AG08396 (cell line): Measurements from ENCODE around the gene PIGM.

Experiments
- DNase-seq: peaks from one replicate; pipeline ENCODE4 v3.0.0; 2012; ENCODE audit warnings: low spot score, mixed read lengths

The PIGM gene

GRCh38 chr1:160022330-160023310, 9.2 kb downstream of the PIGM start:
- DNase-seq = no peak

- no peak for DNase-seq
These were observed 10.3 kb downstream of the PIGM start for GRCh38 chr1:160021376-160022074.

- no peak for DNase-seq
These were observed 11.6 kb downstream of the PIGM start for GRCh38 chr1:160020196-160020595.

GRCh38 chr1:160018900-160019299, 12.9 kb downstream of the PIGM start:
- DNase-seq = peak; percentile 46

GRCh38 chr1:160018347-160018746, 13.4 kb downstream of the PIGM start:
- no peak for DNase-seq

GRCh38 chr1:160017592-160017991, 14.2 kb downstream of the PIGM start:
- no peak for DNase-seq

- DNase-seq = no peak
These were observed 20.0 kb downstream of the PIGM start for GRCh38 chr1:160011781-160012180.

GRCh38 chr1:160009801-160010200, 22.0 kb downstream of the PIGM start:
- no peak for DNase-seq

GRCh38 chr1:160009081-160009480, 22.7 kb downstream of the PIGM start:
- DNase-seq = no peak

GRCh38 chr1:160007577-160008200, 24.1 kb downstream of the PIGM start:
- DNase-seq = no peak

- DNase-seq = peak; percentile 71
These were observed 25.4 kb downstream of the PIGM start for GRCh38 chr1:160006312-160006940.

GRCh38 chr1:160005070-160005469, 26.7 kb downstream of the PIGM start:
- no peak for DNase-seq

GRCh38 chr1:160004425-160004824, 27.4 kb downstream of the PIGM start:
- no peak for DNase-seq

- DNase-seq = no peak
These were observed 27.8 kb downstream of the PIGM start for GRCh38 chr1:160004001-160004400.

- DNase-seq = no peak
These were observed 30.4 kb downstream of the PIGM start for GRCh38 chr1:160001440-160001839.

GRCh38 chr1:159999204-159999603, 32.6 kb downstream of the PIGM start:
- no peak for DNase-seq

- DNase-seq = peak; percentile 72
These were observed 35.1 kb downstream of the PIGM start for GRCh38 chr1:159996653-159997052.

GRCh38 chr1:159994896-159995295, 36.9 kb downstream of the PIGM start:
- DNase-seq = no peak

- DNase-seq = no peak
These were observed 37.9 kb downstream of the PIGM start for GRCh38 chr1:159993911-159994310.

- no peak for DNase-seq
These were observed 39.6 kb downstream of the PIGM start for GRCh38 chr1:159992161-159992560.

GRCh38 chr1:159991513-159991912, 40.3 kb downstream of the PIGM start:
- no peak for DNase-seq

GRCh38 chr1:159990005-159990404, 41.8 kb downstream of the PIGM start:
- DNase-seq = no peak
